ENCODE results near the gene NPAS3.

The NPAS3 gene

DNA sequence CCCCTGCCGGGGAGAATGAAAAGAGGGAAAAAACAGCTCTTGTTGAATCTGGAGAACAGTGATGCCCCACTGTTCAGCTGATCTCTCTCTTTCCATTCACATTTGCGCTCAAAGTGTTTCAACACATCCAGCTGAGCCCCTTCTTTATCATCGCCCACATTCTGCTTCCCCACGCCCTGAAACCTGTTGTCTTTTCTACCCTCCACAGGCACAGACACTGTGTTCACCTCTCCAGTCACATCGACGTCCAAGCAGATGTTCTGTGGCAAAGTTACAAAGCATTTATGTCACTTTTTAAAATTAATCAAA lies 673.5 kb downstream of the NPAS3 start:
- H3K4me3 ChIP-seq (ENCODE audit: low read depth, low read length): no peak overlapping the region
- no peak for DNase-seq (ENCODE audit: low read depth)

DNA sequence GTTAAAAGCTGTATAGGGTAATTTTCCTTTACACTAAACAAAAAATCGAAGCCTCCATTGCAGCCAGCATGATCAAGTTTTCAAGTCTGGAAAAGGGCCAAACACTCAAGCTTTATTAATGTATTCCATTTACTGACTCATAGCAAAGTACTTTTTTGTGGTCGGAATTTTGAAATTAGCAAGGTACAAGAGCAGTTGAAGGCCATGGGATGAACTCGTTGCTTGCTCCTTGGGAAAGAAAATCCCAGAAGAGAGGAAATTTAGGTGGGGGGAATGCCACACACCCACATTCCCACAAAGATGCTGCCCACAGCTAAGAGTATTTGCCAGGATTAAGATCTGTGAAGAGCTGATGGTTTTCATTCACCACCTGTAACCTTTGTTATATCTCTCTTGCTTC lies 678.5 kb downstream of the NPAS3 start:
- H3K4me3 ChIP-seq (ENCODE audit: low read depth, low read length): no peak overlapping the region
- peak; percentile 75 for DNase-seq (ENCODE audit: low read depth)

DNA sequence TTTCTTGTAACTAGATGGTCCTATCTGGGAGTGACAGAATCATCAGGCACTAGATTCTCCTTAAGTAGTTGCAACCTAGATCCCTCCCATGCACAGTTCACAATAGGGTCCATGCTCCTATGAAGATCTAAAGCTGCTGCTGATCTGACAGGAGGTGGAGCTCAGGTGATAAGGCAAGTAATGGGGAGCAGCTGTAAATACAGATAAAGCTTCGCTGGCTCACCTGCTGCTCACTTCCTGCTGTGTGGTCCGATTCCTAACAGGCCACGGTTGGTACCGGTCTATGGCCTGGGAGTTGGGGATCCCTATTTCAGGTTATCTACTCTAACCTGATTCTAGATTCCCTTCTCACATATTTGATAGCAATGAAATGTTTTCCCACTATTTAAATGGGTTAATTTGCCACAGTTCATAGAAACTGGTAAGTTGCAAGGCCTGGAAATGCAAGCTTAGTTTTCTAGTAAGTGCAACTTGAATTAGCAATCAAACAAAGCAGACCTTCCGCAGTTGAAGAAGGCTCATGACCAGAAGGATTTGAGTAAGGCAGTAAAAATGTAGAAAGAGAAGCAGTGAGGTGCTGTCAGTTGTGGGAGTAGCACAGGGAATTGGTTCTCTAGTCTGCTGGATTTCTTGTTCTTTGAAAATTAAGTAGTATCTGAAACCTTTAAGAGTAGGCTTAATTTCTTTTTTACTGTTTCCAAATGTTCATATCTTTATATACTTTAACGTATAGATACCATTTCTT lies 679.9 kb downstream of the NPAS3 start:
- no peak overlapping the region for H3K4me3 ChIP-seq (ENCODE audit: low read depth, low read length)
- DNase-seq (ENCODE audit: low read depth): no peak

DNA sequence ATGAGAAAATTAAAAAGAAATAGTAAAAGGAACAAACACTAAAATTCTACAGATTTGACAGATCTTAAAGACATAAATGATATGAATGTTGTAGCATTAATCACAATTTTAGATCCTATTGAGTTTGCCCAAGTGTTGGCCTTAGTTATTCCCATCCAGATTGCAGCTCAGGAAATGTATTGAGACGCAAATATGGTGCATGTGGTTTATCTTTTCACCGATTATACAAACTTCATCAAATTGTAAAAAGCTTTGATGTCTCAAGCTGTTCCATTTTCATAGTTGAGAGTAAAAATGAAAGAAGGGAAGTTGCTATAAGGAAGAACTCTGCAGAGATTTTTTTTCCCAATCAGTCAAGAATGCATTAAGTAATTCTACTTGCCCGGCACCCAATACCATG lies 683.8 kb downstream of the NPAS3 start:
- no peak overlapping the region for H3K4me3 ChIP-seq (ENCODE audit: low read depth, low read length)
- DNase-seq (ENCODE audit: low read depth): no peak

DNA sequence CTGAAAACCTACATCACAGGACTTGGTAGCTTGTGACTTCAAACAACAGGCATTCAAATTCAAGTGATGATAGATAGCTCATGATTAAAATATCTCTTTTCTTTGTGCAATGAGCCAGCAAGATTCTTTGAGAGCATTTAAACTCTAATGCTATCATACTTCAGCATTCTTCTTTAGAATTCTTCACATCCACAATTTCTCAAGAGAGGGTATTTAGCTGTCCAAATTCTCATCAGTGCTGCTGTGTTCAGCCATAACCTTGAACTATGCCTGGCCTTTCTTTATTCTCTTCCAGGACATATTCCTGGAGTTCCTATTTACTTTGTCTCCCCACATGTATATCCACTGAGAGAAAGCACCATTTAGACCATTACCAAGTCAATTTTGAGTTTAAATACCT lies 691.1 kb downstream of the NPAS3 start:
- H3K4me3 ChIP-seq (ENCODE audit: low read depth, low read length): no peak overlapping the region
- DNase-seq (ENCODE audit: low read depth): no peak

DNA sequence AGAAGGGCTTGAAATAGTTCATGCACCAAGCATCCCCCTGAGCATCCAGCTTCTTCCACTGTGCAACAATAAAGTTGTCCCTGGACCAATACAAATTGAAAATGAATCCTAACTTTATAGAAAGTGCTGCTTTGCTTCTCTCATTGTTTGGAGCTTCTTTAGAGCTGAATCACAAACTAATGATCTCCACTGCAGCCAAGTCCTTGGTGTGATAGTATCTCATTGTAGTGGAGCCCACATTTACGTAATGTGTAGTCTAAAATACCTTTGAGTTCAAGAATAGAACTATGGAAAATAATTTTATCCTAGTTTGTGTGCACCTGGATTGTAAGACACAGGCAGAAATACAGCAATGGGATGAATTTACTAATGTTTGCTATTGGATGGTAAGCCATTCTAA lies 692.3 kb downstream of the NPAS3 start:
- DNase-seq (ENCODE audit: low read depth): no peak
- H3K4me3 ChIP-seq (ENCODE audit: low read depth, low read length): no peak overlapping the region

DNA sequence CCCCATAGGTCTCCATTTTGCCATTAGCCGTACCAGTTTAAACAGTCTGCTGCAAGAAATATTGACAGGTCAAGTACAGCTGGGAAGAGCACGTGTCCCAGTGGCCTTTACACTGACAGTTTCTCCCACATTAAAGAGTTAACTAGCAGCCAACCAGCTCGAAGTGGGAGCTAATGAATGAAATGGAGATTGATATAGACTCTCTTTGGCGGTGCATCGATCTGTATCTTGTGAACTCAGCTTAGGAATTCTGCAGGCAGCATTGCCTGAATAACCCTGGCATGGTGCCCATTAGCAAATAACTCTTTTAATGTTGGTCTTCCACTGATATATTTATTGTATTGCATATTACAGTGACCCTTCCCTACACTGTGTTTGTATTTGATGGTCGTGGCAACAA lies 692.8 kb downstream of the NPAS3 start:
- no peak for DNase-seq (ENCODE audit: low read depth)
- no peak overlapping the region for H3K4me3 ChIP-seq (ENCODE audit: low read depth, low read length)

DNA sequence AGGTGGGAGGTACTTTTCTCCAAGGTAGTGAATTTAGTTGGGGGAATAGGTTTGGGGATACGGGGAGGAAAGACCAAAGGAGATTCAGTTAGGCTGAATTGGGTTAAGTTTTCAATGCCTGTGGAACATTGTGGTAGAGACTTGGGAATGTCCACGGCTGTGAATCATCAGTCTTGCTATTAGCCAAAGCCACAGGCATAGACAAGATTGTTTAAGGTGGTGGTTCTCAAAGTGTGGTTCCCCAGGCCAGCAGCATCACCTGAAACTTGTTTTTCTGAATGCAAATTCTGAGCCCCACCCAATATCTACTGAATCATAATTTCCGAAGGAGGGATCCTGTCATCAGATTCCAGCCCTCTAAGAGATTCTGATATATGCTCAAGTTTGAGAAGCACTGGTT lies 696.0 kb downstream of the NPAS3 start:
- no peak for DNase-seq (ENCODE audit: low read depth)
- no peak overlapping the region for H3K4me3 ChIP-seq (ENCODE audit: low read depth, low read length)

DNA sequence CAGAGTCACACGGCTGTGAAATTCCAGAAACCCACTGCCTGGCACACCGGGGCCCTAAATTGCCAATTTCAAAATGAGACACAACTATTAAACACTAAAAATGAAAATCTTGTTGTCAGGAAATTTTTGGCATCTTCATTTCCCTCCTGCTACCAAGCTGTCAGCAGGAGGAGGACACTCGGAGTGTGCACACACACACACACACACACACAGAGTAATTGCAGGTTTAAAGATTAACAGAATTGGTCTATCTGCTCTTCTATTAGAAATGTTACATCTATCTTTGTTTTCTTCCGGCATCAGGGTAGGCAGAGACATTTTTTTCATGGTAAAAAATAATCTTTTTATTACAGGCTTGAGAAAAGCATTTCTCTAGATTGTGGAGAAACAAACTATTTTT lies 698.0 kb downstream of the NPAS3 start:
- no peak for DNase-seq (ENCODE audit: low read depth)

DNA sequence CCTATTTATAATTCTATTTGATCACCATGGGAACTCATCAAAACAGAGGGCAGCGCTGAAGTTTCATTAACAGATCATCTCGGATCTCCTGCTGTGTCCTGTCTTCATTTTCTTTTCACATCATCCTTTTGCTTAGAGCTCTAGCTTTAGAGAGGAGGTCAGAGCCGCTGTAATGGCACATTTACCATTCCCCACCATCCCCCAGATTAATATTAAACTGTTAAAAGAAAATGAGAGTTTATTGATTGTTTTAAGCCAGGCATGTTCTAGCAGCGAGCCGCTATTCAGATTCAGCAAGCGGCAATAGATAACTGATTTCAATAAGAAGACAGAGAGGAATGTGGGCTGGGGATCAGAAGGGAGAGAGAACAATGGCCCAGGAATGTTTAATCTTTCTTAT lies 703.4 kb downstream of the NPAS3 start:
- DNase-seq (ENCODE audit: low read depth): no peak
- no peak overlapping the region for H3K4me3 ChIP-seq (ENCODE audit: low read depth, low read length)

More for the DNA sequence above, 698.0 kb downstream of the NPAS3 start:
- H3K4me3 ChIP-seq (ENCODE audit: low read depth, low read length): no peak overlapping the region

DNA sequence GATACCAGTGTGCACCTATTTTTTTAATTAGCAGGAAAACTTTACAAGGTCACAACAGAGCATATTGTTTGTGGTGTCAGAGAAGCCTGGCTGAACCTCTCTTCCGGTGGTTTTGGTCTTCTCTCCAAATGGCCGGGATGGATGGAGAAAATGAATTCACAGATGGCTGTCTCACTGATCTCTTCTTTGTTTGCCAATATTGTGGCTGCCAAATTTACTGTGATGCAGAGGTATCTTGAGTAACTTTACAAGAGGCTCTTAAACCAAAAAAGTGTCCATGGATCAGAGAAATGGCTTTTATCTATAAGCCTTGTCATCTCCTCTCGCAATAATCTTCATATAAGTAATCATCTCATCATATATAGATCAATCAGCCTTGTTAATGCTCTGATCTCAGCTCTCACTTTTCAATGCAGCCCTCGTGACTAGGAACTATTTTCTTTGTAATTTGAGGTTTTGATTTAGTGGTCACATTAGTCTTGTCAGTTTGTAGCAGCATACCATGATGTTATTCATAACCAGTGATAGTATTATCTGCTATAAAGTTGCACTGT lies 704.1 kb downstream of the NPAS3 start:
- DNase-seq (ENCODE audit: low read depth): no peak
- H3K4me3 ChIP-seq (ENCODE audit: low read depth, low read length): no peak overlapping the region

DNA sequence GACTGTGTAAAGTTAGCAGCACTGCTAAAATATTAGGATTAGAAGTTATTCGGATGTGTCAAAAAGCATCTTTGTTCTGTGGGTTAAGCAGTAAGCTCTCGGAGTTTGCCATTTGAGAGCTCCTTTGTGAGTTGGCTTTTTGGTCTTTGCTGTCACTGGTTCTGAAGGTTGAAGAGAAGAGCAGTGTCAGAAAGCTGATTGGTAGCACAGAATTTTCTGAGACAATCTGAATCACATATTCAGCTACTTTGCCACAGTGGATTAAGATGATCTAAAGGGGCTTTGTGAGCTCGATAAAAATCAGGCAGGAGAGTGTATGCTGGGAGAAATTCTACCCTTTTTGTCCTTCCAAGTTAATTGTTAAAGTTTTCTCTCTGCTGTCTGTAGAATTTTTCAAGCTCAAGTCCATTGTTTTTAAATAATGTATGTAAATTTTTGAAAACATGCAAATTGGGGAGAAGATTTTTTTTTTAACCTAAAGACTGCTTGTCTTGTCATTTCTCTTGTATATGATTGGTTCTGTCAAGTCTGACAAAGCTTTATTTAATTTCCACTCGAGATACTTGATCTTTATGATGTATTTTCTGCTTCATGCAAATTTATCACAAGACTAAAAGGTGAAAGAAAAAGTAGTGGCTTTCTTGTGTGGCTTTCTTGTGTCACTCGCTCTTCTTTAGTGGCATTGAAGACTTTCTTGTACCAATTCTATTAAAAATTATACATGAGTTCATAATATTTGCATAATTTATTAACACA lies 704.9 kb downstream of the NPAS3 start:
- H3K4me3 ChIP-seq (ENCODE audit: low read depth, low read length): no peak overlapping the region
- DNase-seq (ENCODE audit: low read depth): no peak

DNA sequence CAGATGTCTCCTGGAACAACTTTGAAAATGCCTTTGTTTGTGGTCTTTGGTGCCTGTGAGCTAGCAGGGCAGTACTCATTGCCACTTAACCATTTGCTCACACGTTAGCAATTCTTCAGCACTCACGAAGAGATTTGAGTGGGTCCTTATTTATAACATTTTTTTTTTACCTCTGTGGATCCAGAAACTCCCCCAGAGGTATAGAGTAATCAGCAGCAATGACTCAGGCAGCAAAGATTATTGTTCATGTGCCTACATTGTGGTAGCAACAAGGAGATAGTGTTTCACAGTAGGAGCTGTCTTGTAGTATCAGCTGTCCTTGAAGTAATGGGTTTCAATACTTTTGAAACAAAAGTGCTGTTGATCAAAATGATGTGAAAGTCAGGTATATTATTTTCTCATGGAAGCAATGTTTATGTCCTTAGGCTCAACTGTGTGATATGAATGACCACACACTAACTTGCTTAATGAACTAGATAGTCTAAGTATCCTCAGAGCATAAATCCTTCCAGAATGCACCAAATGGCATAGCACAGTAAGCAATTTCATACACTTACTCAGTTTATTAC lies 708.1 kb downstream of the NPAS3 start:
- DNase-seq (ENCODE audit: low read depth): peak; percentile 76
- H3K4me3 ChIP-seq (ENCODE audit: low read depth, low read length): no peak overlapping the region

DNA sequence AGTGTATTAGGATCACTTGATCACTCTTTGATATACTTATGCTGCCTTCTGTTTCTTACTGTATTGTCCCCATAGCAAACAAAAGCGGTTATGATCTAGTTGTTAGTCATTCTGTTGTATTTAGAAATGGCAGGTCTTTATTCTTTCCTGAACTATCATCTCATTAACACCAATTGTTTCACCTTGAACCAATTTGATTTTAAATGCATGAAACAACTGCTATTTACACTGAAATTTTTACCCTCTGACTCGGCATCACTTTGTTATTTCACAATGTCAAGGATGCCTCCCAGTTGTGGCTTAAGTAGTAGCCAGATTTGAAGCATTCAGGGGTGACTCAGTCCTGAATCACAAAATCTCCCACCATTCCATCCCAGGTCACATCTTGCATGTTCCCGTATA lies 708.7 kb downstream of the NPAS3 start:
- peak; percentile 95 for DNase-seq (ENCODE audit: low read depth)
- H3K4me3 ChIP-seq (ENCODE audit: low read depth, low read length): no peak overlapping the region

DNA sequence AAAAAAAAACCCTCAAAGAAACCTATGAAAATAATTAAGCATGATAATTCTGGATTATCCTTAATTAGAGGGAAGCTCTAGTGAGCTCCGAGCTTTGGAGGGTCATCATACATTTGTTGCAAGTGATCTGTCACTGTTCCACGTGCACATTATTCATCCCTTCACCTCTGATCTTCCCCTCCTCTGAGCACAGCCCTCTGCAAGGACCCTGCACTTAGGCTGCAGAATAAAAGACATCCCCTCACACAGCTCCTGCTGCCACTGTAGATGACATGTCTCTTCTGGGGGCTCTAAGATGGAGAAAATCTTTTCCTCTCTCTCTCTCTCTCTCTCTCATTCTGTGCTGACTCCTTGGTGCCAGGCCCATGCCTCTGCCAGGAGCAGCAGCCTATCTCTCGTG lies 711.8 kb downstream of the NPAS3 start:
- H3K4me3 ChIP-seq (ENCODE audit: low read depth, low read length): no peak overlapping the region
- no peak for DNase-seq (ENCODE audit: low read depth)

DNA sequence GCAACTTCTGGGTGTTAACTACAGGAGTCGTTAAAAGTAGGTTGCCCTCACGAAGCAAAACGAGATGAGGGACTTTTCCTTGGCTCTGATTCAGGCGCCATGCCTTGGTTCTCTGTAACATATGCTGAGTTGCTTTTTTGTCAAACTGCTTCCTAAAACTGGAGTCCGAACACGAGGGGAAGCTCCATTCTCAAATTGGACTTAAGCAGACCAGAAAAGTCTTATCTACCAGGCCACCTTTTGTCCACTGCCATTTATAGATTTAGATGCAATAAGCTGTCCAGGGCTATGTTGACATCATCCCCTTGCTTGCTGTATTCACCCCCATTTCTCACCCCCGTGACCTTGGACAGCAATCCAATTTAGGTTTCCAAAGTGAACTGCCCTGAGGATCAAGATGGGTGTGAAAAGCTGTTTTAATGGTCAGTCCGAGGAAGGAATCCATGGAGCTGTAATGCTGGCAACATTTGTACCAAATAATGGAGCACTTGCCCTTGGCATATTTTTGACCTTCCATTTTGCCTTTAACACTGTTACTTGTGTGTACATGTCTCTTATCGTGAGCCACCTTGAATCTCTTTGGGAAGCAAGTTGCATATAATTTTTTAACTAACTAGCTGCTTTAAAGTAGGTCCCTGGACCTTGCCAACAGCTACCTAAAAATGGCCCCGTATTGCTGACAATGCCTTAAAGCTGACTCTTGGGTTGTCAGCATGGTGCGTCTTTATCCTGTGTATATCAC lies 714.1 kb downstream of the NPAS3 start:
- H3K4me3 ChIP-seq (ENCODE audit: low read depth, low read length): no peak overlapping the region
- no peak for DNase-seq (ENCODE audit: low read depth)

DNA sequence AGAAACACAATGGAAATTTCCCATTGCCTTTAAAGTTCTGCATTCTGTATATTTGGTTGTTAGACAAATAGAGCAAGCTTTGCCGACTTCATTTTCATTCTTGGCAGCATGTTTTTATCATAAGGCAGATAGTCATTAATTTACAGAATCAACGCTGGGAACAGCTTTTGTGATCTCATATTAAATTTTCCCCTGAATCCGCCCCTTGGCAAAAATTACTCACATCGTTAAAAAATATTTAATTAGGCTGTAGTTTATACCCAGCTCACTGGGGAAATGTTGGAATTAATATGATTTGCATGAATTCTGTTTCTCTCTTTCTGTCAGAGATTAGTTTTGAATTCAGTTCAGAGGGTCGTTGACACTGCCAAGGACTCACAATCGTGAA lies 714.6 kb downstream of the NPAS3 start:
- H3K4me3 ChIP-seq (ENCODE audit: low read depth, low read length): no peak overlapping the region
- no peak for DNase-seq (ENCODE audit: low read depth)

DNA sequence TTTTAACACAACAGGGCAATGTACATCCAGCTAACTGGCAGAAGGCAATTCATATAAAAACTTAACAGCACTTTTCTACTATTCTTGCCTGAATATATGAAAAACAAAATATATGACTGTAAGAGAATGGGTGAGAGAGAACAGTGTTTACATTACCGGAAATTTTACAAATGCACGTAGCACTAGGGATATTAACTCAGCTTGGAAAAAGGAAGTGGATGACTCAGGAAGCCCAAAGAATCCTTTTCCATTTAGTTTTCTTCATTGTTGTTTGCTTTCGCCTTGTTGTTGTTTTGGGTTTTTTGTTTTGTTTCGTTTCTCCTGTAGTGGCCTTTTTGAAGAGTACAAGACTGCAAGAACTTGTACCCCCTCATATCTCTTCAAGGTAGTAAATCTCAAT lies 716.7 kb downstream of the NPAS3 start:
- DNase-seq (ENCODE audit: low read depth): no peak
- no peak overlapping the region for H3K4me3 ChIP-seq (ENCODE audit: low read depth, low read length)

DNA sequence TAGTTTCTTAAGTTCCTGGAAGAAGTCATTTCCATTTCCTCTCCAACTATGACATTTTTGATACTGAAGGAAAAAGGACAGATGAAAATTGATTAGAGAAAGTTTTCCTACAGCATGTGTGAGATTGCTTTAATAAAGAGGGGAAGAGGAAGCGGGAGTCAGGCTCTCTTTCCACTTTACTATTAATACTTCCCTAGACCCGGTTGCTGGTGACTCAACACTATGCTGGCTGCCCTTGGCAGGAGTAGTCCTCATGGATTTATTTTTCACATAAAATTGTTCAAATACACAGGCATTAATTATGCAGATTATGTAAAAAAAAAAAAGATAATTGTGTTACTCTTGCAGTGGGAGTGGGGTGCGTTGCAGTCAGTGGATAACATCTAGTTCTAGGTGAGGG lies 718.8 kb downstream of the NPAS3 start:
- no peak for DNase-seq (ENCODE audit: low read depth)
- no peak overlapping the region for H3K4me3 ChIP-seq (ENCODE audit: low read depth, low read length)

DNA sequence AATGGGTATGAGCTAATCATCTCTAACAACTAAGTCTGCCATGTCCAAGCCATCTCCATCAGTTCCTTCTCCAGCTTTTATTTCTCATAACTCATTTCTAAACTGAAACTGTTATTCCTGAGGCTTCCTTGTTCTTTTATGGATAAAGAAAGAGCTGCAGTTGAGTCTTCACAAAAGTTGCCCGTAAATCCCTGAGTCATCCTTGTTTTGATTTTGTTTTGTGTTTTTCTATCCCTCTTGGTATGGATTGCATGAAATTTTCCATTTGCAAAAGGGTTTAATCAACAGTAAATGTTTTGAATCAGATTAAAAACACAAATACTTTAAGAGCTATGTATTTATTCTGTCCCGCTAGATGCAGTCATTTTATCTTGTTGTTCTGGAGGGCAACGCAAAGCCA lies 721.6 kb downstream of the NPAS3 start:
- DNase-seq (ENCODE audit: low read depth): no peak
- no peak overlapping the region for H3K4me3 ChIP-seq (ENCODE audit: low read depth, low read length)

All from skeletal muscle cell (primary cell).